ENCODE results near the gene DDIT4. TPM values are rescaled to one million over a fixed set of nuclear protein-coding genes. Genes with fewer than 3 reads are reported as not detected.
A peak's percentile ranks its signal among the peaks of the same experiment; 100 is the strongest.

DDIT4 gene
- total RNA-seq, 1 experiment from 2014 or later: 326 TPM

- CTCF ChIA-PET: interaction anchor here (0.6 to 2.3 kb wide), 7 partner anchors 11 to 104 kb away, joined by 3 to 13 read pairs (median 7); no protein-coding TSS in a partner anchor
- Mint-ChIP-seq H3K27ac (ENCODE audit: unreplicated experiment) (peak overlapping the region; percentile 98), H3K4me3 (ENCODE audit: low read depth, unreplicated experiment) (peak overlapping the region; percentile 74), H3K27me3 (ENCODE audit: unreplicated experiment) (no peaks in the 10 kb centered on the region), H3K4me1 (ENCODE audit: low read depth, unreplicated experiment) (peaks cover 55% of the 10 kb centered on the region), H3K36me3 (ENCODE audit: insufficient read depth, unreplicated experiment) (peaks cover 39% of the 10 kb centered on the region), H3K9me3 (ENCODE audit: low read depth, unreplicated experiment) (no peaks in the 10 kb centered on the region)
- TSS peak; percentile 94 for BruUV-seq (replicated peaks)
- DNase-seq: peak; percentile 90
- intact Hi-C loops (cut with micrococcal nuclease; ENCODE audit: unreplicated experiment): no loop called here
- TF ChIP-seq CTCF (IDR thresholded peaks at IDR 0.05; ENCODE audit: unreplicated experiment): no peak
These were observed 23.6 kb downstream of the DDIT4 start for GRCh38 chr10:72297281-72297804.

GRCh38 chr10:72297805-72298591, 24.3 kb downstream of the DDIT4 start:
- H3K27ac Mint-ChIP-seq (ENCODE audit: unreplicated experiment): peak overlapping the region; percentile 98
- H3K36me3 Mint-ChIP-seq (ENCODE audit: insufficient read depth, unreplicated experiment): peaks cover 34% of the 10 kb centered on the region
- intact Hi-C loops (cut with micrococcal nuclease; ENCODE audit: unreplicated experiment): no loop called here
- no peaks in the 10 kb centered on the region for H3K9me3 Mint-ChIP-seq (ENCODE audit: low read depth, unreplicated experiment)
- peak; percentile 99 for DNase-seq
- BruUV-seq (replicated peaks): no TSS peak
- CTCF ChIA-PET: interaction anchor here (0.9 to 2.3 kb wide), 7 partner anchors 10 to 33 kb away, joined by 4 to 13 read pairs (median 7); no protein-coding TSS in a partner anchor
- peak overlapping the region; percentile 74 for H3K4me3 Mint-ChIP-seq (ENCODE audit: low read depth, unreplicated experiment)
- no peaks in the 10 kb centered on the region for H3K27me3 Mint-ChIP-seq (ENCODE audit: unreplicated experiment)
- no peak for TF ChIP-seq CTCF (IDR thresholded peaks at IDR 0.05; ENCODE audit: unreplicated experiment)
- peaks cover 48% of the 10 kb centered on the region for H3K4me1 Mint-ChIP-seq (ENCODE audit: low read depth, unreplicated experiment)

- intact Hi-C loops (cut with micrococcal nuclease; ENCODE audit: unreplicated experiment): no loop called here
- no peak for DNase-seq
- BruUV-seq (replicated peaks): no TSS peak
These were observed 25.1 kb downstream of the DDIT4 start for GRCh38 chr10:72298592-72299519.

More at GRCh38 chr10:72298592-72299519, 25.1 kb downstream of the DDIT4 start:
- peaks cover 34% of the 10 kb centered on the region for H3K36me3 Mint-ChIP-seq (ENCODE audit: insufficient read depth, unreplicated experiment)
- H3K9me3 Mint-ChIP-seq (ENCODE audit: low read depth, unreplicated experiment): no peaks in the 10 kb centered on the region
- peak overlapping the region; percentile 98 for H3K27ac Mint-ChIP-seq (ENCODE audit: unreplicated experiment)
- CTCF ChIA-PET: interaction anchor here (0.7 to 2.3 kb wide), 4 partner anchors 8 to 34 kb away, joined by 3 to 13 read pairs (median 4); no protein-coding TSS in a partner anchor
- H3K4me1 Mint-ChIP-seq (ENCODE audit: low read depth, unreplicated experiment): peaks cover 44% of the 10 kb centered on the region
- peak overlapping the region; percentile 74 for H3K4me3 Mint-ChIP-seq (ENCODE audit: low read depth, unreplicated experiment)
- TF ChIP-seq CTCF (IDR thresholded peaks at IDR 0.05; ENCODE audit: unreplicated experiment): no peak
- H3K27me3 Mint-ChIP-seq (ENCODE audit: unreplicated experiment): no peaks in the 10 kb centered on the region
